Inflammatory macrophage (primary cell): ENCODE results near the gene ZNF860.

Experiments used
- DNase-seq, 2 donors: peaks; one replicate each; pipeline ENCODE4 v3.0.0-alpha.2; 2020 to 2022
- total RNA-seq, 18 experiments: gene quantifications; one replicate each; lab custom pipeline; 2026; ENCODE audit warnings: mixed read lengths in 6 of 18, inconsistent platforms in 2 of 18; lab: John Stamatoyannopoulos, UW

Gene ZNF860
- total RNA-seq, result 0 to 0.20 (median 0.03) reads per million in 18 experiments

DNA sequence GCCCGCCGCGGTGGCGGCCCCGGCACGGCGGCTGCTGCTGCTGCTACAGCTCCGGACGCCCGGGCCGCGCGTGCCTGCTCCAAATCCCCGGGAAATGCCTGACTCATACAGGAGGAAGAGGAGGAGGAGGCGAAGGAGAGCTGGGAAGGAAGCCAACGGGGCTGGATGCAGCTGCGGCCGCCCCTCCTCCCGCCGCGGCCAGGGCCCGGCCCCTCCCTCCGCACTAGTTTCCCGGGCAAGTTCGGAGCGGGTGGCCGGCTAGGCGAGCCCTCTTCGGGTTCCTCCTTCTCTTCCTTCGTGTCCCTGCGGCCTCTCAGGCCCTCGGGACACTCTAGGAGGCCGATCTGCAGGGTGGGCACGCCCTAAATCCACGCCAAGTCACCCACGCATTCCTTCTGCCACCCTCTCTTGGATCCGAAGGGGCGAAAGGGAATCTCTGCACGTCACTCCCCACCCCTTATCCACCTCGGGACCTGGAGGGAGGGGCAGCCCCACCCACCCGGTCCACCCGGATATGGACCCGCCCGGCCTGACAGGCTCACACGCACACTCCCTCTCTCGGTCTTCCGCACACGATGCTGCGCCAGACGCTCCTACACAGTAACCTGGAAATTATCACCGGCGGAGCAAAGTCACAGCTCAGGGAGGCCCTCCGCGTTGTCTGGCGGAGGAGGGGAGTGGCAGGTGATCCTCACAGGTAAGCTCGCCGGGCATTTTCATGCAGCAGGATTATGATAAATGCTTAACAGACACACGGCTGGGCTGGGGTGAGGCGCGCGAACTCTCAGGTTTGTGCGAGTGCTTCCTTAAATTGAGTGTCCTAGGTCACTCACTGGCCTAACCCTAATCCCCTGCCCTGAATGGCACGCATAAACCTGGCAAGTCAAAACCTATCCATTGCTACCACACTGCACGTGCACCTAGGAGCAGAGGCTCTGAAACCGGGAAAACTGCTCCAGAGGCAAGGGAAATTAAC lies at the start of gene ZNF860, which contains the start of gene OSBPL10:
TSS of gene ZNF860 (plus strand) at position 545 of the 976 bp plus-strand sequence. CDS start 7,330 bp downstream, outside the sequence.
TSS of gene OSBPL10 (minus strand) at position 57 of the 976 bp plus-strand sequence. CDS start 83 bp downstream, outside the sequence.
- peak; percentile 19 to 40 for DNase-seq

DNA sequence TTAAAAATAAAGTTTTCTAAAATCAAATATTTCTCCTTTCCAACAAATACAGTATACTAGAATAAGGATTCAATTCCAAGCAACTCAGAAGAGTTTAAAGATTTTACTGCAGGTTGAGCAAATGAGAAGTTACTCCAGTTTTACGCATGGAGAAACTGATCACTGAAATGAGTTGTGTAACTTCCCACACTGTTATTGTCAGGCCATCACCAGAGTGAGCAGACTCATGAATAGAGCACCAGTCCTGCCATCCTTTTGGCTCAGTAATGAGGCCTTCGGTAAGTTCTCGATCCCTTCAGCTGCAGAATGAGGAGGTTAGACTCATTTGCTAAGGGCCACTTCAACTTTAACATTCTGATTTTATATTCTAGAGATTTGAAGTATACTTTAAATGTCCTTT lies 48.6 kb upstream of the ZNF860 start:
- DNase-seq, result no peak

DNA sequence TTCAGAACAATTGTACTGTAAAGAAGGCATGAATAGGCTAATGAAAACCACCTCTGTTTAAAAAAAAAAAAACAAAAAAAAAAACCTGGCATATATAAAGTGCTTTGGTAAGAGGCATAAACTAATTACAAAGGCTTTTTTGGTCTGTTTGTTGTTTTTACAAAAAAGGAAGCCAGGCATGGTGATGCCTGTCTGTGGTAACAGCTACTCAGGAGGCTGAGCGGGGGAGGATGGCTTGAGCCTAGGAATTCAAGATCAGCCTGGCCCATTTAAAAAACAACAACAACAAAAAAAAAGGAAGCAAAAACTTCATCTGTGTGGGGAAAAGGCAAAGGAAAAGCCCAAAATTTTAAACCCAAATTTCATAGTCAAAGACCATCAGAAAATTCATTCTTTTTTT lies 47.5 kb upstream of the ZNF860 start:
- DNase-seq, result peak; percentile 45 to 59

DNA sequence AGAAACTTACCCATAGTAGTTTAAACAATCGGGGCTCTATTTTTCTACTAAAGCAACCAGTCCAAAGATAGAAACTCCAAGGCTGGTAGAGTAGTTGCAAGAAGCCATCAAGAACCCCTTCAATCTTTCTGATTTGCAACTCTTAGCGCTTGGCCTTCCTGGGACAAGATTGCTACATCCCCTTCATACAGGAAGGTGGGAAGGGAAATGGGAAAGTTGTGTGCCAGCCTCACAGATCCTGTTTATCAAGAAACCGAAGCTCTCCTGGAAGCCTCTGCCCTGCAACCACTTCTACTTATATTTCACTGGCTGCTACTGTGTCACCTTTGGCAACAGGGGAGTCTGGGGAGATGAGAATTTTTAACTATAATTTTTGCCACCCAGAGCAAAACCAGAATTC lies 46.7 kb upstream of the ZNF860 start:
- no peak for DNase-seq

DNA sequence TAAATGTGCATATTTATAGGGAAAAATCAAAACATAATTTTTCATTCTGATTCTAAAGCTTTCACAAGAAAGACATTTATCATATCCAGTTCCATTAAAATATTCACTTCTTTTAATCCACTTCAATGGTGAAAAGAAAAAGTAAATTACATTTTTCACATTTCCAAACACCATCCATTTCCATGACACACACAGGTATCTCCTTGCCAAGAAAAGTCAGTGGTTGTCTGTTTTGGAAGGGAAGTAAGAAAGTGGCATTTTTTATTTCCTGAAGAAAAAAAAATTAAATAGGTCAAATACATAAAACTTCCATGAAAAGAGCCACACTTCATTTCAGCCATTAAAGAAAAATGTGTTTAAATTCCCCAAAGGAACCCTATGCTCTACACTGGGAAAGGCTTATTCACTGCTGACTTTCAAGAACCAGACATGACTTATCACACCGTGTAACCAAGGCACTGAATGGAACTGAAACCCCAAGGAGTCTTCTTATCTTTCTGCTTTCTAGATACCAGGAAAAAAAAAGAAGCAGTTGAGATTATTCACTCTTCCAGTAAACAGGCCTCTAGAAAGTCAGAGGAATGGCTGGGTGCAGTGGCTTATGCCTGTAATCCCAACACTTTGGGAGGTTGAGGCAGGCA lies 45.0 kb upstream of the ZNF860 start:
- DNase-seq, result no peak

DNA sequence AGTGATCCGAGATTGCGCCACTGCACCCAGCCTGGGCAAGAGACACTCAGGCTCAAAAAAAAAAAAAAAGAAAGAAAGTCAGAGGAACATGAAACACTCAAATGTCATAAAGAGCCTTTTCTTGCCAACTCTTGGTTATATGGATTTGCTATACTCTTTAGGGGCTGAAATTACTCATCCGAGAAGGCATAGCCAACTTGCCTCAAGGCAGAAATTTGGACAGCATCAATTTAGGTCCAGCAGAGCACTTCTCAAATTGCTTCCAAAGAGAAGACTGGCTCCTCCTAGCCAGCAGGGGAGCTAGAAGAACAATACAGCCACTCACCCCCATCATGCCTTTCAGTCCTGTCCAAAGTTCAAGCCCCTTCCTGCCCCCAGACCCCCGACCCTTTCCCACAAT lies 44.3 kb upstream of the ZNF860 start:
- no peak for DNase-seq

DNA sequence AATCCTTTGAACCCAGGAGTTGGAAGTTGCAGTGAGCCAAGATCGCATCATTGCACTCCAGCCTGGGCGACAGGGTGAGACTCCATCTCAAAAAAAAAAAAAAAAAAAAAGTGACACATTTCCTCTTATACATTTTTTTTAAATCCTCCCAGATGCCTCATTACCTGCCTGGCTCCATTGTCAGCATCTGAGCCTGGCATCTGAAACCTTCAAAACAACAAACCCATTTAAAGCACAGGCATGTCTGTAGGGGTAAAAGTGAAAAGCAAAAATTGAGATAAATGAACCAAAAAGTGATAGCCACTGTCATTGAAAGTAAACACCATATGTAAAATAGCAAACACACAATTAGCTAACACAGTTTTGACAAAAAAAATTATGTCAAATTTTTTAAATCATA lies 39.1 kb upstream of the ZNF860 start:
- DNase-seq, result no peak

DNA sequence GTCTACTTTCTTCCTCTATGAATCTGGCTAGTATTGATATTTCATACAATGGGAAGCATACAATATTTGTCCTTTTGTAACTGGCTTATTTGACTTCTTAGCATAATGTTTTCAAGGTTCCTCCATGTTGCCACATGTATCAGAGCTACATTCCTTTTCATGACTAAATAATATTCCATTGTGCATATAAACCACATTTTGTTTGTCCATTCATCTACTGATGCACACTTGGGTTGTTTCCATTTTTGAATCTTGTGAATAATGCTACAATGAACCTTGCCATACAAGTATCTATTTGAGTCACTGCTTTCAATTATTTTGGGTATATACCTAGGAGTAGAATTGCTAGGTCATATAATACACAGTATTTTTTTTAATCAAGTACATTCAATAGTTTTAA lies 38.5 kb upstream of the ZNF860 start:
- no peak for DNase-seq

DNA sequence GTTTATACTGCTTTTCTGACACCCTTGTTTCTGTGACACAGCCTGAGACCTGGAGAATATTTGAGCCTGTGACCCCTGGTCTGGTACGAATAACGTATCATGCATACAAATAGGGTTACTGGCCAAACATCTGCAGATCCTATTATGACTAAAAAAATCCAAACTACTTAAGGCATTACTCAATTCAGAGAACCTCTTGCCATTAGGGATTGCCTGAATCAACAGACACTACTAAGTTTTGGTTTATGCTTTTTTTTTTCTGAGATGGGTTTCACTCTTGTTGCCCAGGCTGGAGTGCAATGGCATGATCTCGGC lies 35.9 kb upstream of the ZNF860 start:
- no peak for DNase-seq

DNA sequence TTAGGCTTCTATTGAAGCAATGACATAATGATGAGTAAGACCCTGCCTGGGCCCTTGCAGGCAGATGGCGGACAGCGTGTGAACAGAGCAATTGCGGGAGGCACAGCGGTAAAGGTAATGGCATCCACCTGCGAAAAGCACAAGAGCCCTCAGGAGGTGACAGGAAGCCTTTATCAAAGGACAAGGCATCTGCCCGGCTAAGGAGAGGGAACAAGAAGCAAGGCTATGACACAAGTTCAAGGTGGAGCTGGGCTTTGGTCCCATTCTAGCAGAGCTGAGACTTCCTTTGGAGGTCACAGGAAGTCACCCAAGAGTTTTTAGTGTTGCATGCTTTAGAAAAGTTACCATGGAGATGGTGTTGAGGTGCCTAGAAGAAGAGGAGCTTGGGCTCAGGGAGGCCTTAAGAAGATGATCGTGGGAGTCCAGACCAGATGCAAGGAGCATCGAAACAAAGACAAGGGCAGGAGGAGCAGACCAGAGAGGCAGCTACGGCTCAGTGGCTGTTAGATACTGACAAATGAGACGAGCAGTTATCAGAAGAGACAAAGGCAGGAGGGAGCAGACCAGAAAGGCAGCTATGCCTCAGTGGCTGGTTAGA lies 35.0 kb upstream of the ZNF860 start:
- DNase-seq, result no peak

DNA sequence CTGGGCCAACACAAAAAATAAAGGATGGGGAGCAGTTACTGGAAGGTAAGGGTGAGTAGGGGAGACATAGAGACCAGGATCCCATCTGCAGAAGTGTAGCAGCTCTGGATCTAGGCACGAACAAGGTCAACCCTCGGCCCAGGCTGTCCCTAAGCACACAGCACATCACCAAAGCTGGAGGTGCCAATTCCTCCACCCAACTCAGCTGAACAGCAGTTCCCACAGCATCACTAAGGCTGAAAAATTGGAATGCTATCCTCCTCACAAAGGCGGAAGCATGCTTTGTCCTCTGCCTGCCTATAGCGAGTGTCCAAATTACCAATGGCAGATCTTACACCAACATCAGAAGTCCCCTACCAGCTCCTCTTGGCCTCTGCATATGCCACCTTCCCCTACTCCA lies 34.4 kb upstream of the ZNF860 start:
- no peak for DNase-seq

DNA sequence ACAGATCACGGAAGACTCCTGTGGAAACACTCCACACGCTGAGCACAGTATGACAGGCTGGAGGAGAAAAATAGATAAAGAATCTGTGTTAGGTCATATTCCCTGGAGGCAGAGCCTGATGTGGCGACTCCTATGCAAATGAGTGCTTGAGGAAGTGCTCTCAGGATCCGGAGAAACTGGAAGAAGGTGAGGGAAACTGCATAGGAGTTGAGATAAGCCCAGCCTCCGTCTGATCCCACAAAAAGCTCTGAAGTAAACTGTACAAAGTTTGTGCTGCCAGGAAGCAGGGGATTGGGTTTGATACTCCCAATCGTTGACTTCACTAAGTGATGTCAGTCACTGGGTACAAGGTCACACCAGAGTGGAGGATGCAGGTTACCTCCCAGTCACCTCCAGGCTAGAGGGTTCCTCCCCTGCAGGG lies 33.9 kb upstream of the ZNF860 start:
- DNase-seq, result no peak

DNA sequence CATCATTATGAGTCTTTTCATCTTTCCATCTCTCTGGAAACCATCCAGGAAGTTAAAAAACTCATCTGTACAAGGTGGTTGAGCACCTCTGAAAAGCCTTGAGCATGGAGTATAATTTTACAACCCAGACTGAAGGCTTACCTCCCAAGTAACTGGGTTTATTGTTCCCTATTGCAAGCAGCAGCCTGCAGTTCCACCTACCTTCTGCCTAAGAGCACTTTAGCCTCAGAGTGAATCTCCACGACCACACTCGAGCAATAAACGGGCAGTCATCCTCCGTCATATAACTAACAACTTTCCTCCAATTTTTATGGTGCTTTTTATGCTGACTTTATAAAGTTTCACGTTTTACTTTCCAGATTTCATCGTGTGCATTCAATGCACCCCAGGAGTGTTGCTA lies 33.3 kb upstream of the ZNF860 start:
- no peak for DNase-seq

DNA sequence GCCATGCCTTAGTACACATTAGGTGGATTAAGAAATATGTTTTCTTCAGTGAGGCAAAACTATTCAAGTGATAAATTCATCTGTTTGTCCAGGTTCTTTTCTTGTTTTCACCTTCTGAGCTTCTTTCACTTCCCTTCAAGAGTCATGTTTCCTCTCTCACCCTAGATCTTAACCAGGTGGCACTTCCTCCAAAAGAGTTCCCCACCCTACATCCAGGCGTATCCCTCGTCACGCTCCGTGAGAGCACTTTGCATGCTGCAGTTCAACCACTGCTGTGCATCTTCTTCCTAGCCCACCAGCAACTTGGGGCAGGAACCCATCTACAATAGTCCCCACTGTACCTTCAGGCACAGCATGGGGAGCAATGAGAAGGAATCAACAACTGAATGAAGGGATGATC lies 29.3 kb upstream of the ZNF860 start:
- no peak for DNase-seq

DNA sequence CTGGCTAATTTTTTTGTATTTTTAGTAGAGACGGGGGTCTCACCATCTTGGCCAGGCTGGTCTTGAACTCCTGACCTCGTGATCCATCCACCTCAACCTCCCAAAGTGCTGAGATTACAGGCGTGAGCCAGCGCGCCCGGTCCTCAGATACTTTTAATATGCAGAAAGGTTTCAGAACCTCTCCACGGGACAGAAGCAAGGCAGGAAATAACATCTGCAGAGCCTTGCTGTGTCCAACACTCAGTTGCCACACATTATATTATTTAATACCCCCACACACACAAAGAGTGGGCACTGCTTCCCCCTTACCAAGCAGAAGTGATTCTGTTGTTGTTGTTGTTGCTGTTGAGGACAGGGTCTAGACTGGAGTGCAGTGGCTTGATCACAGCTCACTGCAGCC lies 28.5 kb upstream of the ZNF860 start:
- peak in 1 of 2 donors; percentile 14 for DNase-seq

DNA sequence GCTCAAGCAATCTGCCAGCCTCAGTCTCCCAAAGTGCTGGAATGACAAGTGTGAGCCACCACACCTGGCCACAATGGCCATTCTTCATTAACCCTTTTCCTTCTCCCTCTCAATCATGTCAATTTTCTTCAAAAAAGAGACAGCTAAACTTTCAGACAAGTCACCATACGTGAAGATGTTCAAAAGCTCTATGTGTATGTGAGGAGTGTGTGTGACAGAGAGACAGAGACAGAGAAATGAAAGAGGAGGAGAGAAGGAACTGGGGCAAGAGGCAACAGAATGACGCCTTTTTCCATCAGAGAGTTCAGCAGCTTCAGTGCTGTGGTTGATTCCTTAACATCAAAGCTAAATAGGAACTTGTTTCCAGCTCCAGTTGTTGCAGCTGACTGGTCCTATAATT lies 27.9 kb upstream of the ZNF860 start:
- DNase-seq, result no peak

DNA sequence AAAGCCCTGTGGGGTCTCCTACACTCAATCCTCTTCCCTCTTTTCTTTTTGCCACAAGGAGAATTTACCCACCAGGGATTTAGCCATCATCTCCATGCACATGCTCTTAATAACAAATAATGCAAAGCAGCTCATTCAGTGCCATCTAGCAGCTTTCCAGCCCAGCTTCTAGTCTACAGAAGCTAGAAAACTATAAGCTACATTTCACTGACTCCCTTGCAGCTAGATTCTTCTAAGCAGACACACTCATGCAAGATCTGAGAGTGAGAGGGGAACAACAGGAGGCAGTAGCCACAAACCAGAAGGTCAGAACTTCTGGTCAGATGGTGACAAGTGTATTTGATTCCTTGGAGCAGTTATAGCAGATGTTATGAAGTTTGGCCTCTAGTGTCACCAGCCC lies 26.0 kb upstream of the ZNF860 start:
- no peak for DNase-seq

DNA sequence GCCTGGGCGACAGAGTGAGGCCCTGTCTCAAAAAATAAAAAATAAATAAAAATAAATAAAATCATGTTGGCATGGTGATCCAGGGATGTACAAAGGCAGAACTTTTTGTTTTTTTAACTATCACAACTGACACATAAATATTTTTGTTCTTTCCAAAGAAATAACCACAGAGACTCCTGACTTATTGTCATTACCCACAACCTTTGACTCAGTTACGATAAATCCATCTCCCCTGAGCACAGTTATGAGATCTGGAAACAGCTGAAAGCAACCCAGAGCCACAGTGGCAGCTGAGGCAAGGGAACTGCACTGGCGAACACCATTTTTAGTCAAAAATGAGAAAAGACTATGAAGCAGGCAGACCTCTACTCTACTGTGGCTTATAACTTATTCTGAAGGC lies 24.4 kb upstream of the ZNF860 start:
- no peak for DNase-seq

DNA sequence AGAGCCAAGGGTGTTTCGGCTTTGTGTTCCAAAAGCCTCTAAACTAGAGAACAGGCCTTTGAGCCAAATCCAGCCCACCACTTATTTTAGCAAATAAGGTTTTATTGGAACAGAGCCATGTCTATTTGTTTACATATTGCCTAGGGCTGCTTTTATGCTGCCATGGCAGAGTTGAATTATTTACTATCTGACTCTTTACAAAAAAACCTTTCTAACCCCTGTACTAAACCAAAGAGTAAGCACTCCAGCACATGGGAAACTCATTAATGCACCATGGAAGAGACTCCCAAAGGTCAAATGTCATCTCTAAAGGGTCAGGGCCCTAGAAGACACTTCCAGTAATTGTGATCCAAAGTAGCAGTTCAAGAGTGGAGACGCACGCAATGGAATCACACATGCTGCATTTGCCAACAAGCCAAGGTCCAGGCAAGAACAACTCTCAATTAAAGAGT lies 22.8 kb upstream of the ZNF860 start:
- DNase-seq, result no peak

DNA sequence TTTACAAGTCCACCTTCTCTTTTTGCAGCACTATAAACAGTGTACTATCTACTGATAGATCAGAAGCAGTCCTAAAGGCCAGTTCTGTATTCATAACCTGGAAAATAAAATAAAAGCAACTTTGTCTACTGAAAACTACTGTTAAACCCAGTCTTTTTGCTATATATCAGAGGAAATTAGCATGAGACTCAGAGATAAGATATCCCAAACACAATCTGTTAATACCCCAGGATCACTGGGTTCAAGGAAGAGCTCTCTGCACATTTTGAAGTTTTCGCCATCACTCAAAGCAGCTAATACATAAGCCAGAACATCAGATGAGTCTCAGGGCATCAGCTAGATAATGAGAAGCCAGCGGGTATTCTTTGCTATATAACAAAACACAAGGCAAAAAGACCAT lies 22.3 kb upstream of the ZNF860 start:
- no peak for DNase-seq

DNA sequence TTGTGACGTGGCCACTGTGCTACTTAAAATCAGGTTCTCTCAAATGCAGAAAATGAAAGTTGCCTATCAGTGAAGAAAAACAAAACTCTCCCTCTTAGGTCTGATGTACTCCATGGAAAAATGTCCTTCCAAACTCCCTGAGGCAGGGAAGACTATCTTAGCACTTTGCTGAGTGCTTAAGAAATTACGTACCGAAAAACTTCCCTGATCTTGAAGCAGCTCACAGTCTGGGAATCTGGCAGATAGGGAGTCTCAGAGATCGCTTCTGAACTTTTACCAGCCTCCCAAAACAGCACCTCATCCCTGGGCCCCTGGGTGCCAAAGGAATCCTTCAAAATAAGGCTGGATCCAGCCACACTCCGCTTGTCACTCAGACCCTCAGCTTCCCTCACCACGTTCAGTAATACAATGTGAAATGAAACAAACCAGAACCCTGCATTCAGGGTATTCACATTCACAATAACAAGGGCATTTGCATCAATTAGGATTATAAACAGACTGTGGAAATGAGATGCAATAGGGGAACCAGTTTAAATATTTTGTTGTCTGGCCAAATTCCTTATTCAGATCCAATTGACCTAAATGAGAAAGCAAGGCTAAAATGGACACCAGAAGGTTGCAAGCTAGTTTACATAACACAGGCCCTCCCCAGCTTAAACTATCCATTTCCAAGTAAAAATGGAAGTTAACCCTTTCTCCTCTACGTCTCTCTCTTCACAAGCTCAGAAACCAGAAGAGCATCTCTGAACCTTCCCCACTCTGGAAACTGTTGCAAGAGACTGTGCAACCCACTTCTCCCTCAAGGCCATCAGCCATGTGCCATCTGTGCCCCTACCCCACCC lies 21.4 kb upstream of the ZNF860 start:
- DNase-seq, result no peak

DNA sequence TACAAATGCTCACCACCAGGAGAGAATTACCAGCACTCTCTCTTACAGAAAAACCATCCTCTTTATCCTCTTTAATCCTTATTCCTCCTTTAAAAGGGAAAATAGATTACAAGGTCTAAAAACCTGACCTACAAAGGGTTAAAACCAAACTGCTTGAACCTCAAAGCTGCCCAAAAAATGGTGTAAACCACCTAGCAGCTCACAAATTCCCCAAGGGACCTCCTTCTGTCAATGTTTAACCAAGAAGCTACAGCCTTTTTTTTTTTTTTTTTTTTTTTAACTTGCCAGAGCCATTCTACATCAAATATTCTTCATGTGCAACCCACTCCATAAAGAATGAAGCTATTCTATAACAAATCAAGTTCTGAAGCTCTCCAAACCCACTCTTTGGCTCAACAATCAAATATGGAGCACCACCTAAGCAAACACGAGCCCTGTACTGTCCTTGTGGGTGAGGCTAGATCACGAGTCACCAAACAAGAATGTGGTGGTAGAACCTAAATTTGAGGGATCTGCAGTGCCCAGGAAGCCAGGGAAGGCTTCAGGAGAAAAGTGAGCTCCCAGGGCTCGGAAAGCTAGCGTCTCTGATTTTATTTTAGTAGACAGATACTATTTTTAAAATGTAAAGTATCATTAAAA lies 20.6 kb upstream of the ZNF860 start:
- no peak for DNase-seq
